ENCODE data around the gene PLCD3. TPM values are rescaled to one million over a fixed set of nuclear protein-coding genes. Genes with fewer than 3 reads are reported as not detected.

Gene PLCD3
- total and polyA plus RNA-seq, 2 of the 13 experiments (the other 11 are each of a cell fraction or from before 2014, with no cell fraction given), result 11.3 to 39.1 TPM

GRCh38 chr17:45162025-45162687 is 29.8 kb upstream of the PLCD3 start (continued):
- no peak for TF ChIP-seq ZBTB8A (CRISPR knock-in tag; IDR thresholded peaks at IDR 0.05; ENCODE audit: borderline replicate concordance, low read depth)
- TF ChIP-seq HDAC6 (IDR thresholded peaks at IDR 0.05; ENCODE audit: low read depth, low read length), result no peak
- TF ChIP-seq RFXAP (CRISPR knock-in tag; IDR thresholded peaks at IDR 0.05; ENCODE audit: borderline replicate concordance), result 0 out of 2 replicates have a peak, but pooled peaks have one; percentile 5
- TF ChIP-seq, protein P1, sequence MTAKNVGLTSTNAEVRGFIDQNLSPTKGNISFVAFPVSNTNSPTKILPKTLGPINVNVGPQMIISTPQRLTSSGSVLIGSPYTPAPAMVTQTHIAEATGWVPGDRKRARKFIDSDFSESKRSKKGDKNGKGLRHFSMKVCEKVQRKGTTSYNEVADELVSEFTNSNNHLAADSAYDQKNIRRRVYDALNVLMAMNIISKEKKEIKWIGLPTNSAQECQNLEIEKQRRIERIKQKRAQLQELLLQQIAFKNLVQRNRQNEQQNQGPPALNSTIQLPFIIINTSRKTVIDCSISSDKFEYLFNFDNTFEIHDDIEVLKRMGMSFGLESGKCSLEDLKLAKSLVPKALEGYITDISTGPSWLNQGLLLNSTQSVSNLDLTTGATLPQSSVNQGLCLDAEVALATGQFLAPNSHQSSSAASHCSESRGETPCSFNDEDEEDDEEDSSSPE (CRISPR knock-in tag; IDR thresholded peaks at IDR 0.05), result no peak
- no peak for TF ChIP-seq ZNF746 (CRISPR knock-in tag; IDR thresholded peaks at IDR 0.05)
- TF ChIP-seq TGIF2 (CRISPR knock-in tag; IDR thresholded peaks at IDR 0.05), result no peak
- no peak for TF ChIP-seq HOXD1 (CRISPR knock-in tag; IDR thresholded peaks at IDR 0.05)
- TF ChIP-seq ZNF562 (CRISPR knock-in tag; IDR thresholded peaks at IDR 0.05; ENCODE audit: borderline replicate concordance), result no peak
- TF ChIP-seq TBP (CRISPR knock-in tag; IDR thresholded peaks at IDR 0.05), result no peak
- TF ChIP-seq TEAD2 (CRISPR knock-in tag; IDR thresholded peaks at IDR 0.05), result no peak
- TF ChIP-seq, protein P2, sequence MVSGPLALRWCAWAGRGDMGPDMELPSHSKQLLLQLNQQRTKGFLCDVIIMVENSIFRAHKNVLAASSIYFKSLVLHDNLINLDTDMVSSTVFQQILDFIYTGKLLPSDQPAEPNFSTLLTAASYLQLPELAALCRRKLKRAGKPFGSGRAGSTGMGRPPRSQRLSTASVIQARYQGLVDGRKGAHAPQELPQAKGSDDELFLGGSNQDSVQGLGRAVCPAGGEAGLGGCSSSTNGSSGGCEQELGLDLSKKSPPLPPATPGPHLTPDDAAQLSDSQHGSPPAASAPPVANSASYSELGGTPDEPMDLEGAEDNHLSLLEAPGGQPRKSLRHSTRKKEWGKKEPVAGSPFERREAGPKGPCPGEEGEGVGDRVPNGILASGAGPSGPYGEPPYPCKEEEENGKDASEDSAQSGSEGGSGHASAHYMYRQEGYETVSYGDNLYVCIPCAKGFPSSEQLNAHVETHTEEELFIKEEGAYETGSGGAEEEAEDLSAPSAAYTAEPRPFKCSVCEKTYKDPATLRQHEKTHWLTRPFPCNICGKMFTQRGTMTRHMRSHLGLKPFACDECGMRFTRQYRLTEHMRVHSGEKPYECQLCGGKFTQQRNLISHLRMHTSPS (CRISPR knock-in tag; IDR thresholded peaks at IDR 0.05; ENCODE audit: low read depth), result peak; percentile 22; the same call in 1 of the 2 replicates
- TF ChIP-seq TOE1 (CRISPR knock-in tag; IDR thresholded peaks at IDR 0.05), result no peak; the same call in 1 of the 2 replicates
- TF ChIP-seq ONECUT2 (CRISPR knock-in tag; IDR thresholded peaks at IDR 0.05), result no peak
- TF ChIP-seq PRDM4 (CRISPR knock-in tag; IDR thresholded peaks at IDR 0.05; ENCODE audit: borderline replicate concordance), result no peak
- no peak; the same call in 1 of the 2 replicates for TF ChIP-seq ZNF609 (CRISPR knock-in tag; IDR thresholded peaks at IDR 0.05; ENCODE audit: borderline replicate concordance)
- no peak for TF ChIP-seq ZNF34 (CRISPR knock-in tag; IDR thresholded peaks at IDR 0.05; ENCODE audit: borderline replicate concordance)
- no peak for TF ChIP-seq CREB1 (IDR thresholded peaks at IDR 0.05)
- TF ChIP-seq CREB1 (CRISPR knock-in tag; IDR thresholded peaks at IDR 0.05), result no peak
- no peak for TF ChIP-seq TBL1XR1 (IDR thresholded peaks at IDR 0.05; ENCODE audit: borderline replicate concordance, low read length, partially characterized antibody)
